NCI-H2196 (cell line): Measurements from ENCODE around the gene MUC5AC.
"Not testable (repeated sequence)": the region's sequence is repeated elsewhere in the genome, so short reads cannot be mapped to it uniquely, and the experiment has no call there.

Experiments used
- DNase-seq: peaks from one replicate; lab custom pipeline; 2025; ENCODE audit not compliant: unreplicated experiment; lab: John Stamatoyannopoulos, UW

Gene MUC5AC

GRCh38 chr11:1205121-1205986, 47.6 kb downstream of the MUC5AC start:
- DNase-seq: no peak

GRCh38 chr11:1205987-1206331, 48.2 kb downstream of the MUC5AC start:
- no peak for DNase-seq

GRCh38 chr11:1206391-1207271, 48.9 kb downstream of the MUC5AC start:
- no peak for DNase-seq

GRCh38 chr11:1207401-1208143, 49.8 kb downstream of the MUC5AC start:
- no peak for DNase-seq

- DNase-seq: no peak
Measured at GRCh38 chr11:1208144-1208393, 50.3 kb downstream of the MUC5AC start.

GRCh38 chr11:1208394-1209261, 50.9 kb downstream of the MUC5AC start:
- DNase-seq: no peak

- DNase-seq: no peak
Measured at GRCh38 chr11:1209371-1210057, 51.8 kb downstream of the MUC5AC start.

- no peak for DNase-seq
Measured at GRCh38 chr11:1211838-1212237, 54.1 kb downstream of the MUC5AC start.

GRCh38 chr11:1215826-1216225, 58.1 kb downstream of the MUC5AC start:
- DNase-seq: not testable (repeated sequence)

- DNase-seq: no peak
Measured at GRCh38 chr11:1217151-1217550, 59.4 kb downstream of the MUC5AC start.

GRCh38 chr11:1218256-1218787, 60.6 kb downstream of the MUC5AC start:
- no peak for DNase-seq

- DNase-seq: no peak
Measured at GRCh38 chr11:1218788-1219445, 61.2 kb downstream of the MUC5AC start.

- no peak for DNase-seq
Measured at GRCh38 chr11:1219446-1219833, 61.7 kb downstream of the MUC5AC start.

GRCh38 chr11:1219834-1220815, 62.4 kb downstream of the MUC5AC start:
- peak; percentile 24 for DNase-seq

- no peak for DNase-seq
Measured at GRCh38 chr11:1220941-1221721, 63.4 kb downstream of the MUC5AC start.

- no peak for DNase-seq
Measured at GRCh38 chr11:1221848-1222311, 64.1 kb downstream of the MUC5AC start.
